Esophagus muscularis mucosa (tissue), 3 donors: ENCODE measurements around the gene SLAIN1.
A peak's percentile ranks its signal among the peaks of the same experiment; 100 is the strongest.

Experiments used
- EP300 ChIP-seq: sonication (generic); formaldehyde crosslinking; IDR thresholded peaks from one replicate; pipeline ENCODE4 v1.6.1; 2017; ENCODE audit warnings: antibody characterized with exemption
- TF ChIP-seq, protein P1 (sequence below), 3 experiments: fragments of 200-600 bp in 2 of 3; fragments of 450-650 bp in 1 of 3; sonication (generic) in 2 of 3; IDR thresholded peaks; one replicate each; pipeline ENCODE4 v1.5.1; 2017 to 2019; ENCODE audit warnings: antibody characterized with exemption in 3 of 3, mild to moderate bottlenecking in 2 of 3, moderate library complexity in 1 of 3

DNA sequence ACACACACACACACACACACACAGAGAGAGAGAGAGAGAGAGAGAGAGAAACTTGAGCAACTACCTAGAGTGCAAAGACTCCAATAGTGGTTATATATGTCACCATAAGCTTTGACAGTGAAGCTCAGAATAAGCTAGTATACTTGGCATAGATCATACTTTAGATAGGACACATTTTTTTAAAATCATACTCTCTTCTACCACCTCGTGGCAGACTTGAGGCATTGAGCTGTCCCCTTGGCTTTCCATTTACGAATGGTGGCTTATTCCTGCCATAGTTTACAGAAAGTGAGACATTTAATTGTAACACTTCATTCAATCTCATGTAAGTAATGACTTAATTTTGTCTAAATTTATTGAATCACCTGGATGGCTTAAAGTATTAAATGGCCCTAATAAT, 112.9 kb downstream of the SLAIN1 start:
- TF ChIP-seq, protein P1, sequence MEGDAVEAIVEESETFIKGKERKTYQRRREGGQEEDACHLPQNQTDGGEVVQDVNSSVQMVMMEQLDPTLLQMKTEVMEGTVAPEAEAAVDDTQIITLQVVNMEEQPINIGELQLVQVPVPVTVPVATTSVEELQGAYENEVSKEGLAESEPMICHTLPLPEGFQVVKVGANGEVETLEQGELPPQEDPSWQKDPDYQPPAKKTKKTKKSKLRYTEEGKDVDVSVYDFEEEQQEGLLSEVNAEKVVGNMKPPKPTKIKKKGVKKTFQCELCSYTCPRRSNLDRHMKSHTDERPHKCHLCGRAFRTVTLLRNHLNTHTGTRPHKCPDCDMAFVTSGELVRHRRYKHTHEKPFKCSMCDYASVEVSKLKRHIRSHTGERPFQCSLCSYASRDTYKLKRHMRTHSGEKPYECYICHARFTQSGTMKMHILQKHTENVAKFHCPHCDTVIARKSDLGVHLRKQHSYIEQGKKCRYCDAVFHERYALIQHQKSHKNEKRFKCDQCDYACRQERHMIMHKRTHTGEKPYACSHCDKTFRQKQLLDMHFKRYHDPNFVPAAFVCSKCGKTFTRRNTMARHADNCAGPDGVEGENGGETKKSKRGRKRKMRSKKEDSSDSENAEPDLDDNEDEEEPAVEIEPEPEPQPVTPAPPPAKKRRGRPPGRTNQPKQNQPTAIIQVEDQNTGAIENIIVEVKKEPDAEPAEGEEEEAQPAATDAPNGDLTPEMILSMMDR (IDR thresholded peaks at IDR 0.05) = peak in 1 of 3 experiments; percentile 37
- no peak for TF ChIP-seq EP300
